Measurements from ENCODE around the gene VPS4B. TPM values are rescaled to one million over a fixed set of nuclear protein-coding genes. Genes with fewer than 3 reads are reported as not detected.

Gene VPS4B
- total and polyA plus RNA-seq, 2 of the 8 experiments (the other 6 are each of a cell fraction or from before 2014, with no cell fraction given): 7.2 to 45.3 TPM

DNA sequence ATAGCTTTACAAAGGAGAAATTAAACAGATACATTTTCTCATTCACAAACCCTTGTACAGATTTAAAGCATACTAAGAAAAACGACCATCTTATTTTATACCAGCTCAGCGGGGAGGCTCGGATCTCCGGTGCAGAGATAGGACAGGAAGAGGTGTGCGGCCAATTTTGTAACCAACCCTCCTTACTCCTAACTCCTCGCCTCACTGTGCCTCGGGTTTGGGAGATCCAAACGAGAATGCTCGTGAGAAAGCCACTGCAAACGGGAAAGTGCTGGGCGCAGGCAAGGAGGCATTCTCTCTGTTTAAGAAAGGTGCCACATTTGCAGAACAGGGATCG is 56.4 kb downstream of the VPS4B start:
- Histone ChIP-seq H3K27me3 (replicated peaks in 1 of 4; ENCODE audit: control insufficient read depth in 3 of 4, extremely low read depth in 1 of 4, insufficient read depth in 3 of 4, low read length in 3 of 4) (no peaks in the 10 kb centered on the region), H2BK20ac (ENCODE audit: low read length) (no peak overlapping the region), H3K27ac (ENCODE audit: low read depth, low read length) (no peak overlapping the region), H3K4me2 (ENCODE audit: insufficient read depth in 1 of 2, low read depth in 2 of 2, low read length in 2 of 2) (peak overlapping the region; percentile 66 to 94), H2BK15ac (ENCODE audit: low read length) (no peak overlapping the region), H3K4me3 (ENCODE audit: extremely low read depth in 1 of 4, insufficient read depth in 2 of 4, low read depth in 3 of 4, low read length in 4 of 4) (peak overlapping the region; percentile 83 to 93 (median 86)), H4K20me1 (replicated peaks in 1 of 2; ENCODE audit: control insufficient read depth in 1 of 2, insufficient read depth in 2 of 2, low read length in 2 of 2) (peaks cover 0 to 5% of the 10 kb centered on the region in 2 experiments), H3K14ac (ENCODE audit: insufficient read length) (no peak overlapping the region), H4K91ac (replicated peaks; ENCODE audit: insufficient read length, low read length) (no peak overlapping the region), H4K8ac (ENCODE audit: extremely low read depth, insufficient read depth, low read length) (no peak overlapping the region), H3K36me3 (ENCODE audit: control insufficient read depth in 2 of 4, insufficient read depth in 4 of 4, low read length in 3 of 4) (peaks cover 0 to 15% (median 7%) of the 10 kb centered on the region in 4 experiments; a peak in 5 of 8 replicates), H3K56ac (replicated peaks; ENCODE audit: insufficient read length, low read depth, low read length) (no peak overlapping the region), H3K9me3 (ENCODE audit: insufficient read depth in 2 of 2, low read depth in 1 of 2, low read length in 1 of 2) (peaks cover 5 to 8% of the 10 kb centered on the region in 2 experiments), H3K18ac (ENCODE audit: extremely low read depth, low read length) (no peak overlapping the region), H3K23me2 (ENCODE audit: low read depth, low read length) (peaks cover 4% of the 10 kb centered on the region), H2BK120ac (replicated peaks; ENCODE audit: low read depth, low read length) (no peak overlapping the region), H3K9ac (replicated peaks in 1 of 4; ENCODE audit: extremely low read depth in 1 of 4, low read depth in 3 of 4, low read length in 3 of 4) (peak overlapping the region in 3 of 4 experiments; percentile 51 to 77 (median 61); a peak in 3 of 7 replicates), H3K79me1 (ENCODE audit: low read depth, low read length) (no peaks in the 10 kb centered on the region), H2BK5ac (ENCODE audit: low read depth, low read length) (no peak overlapping the region), H3K79me2 (ENCODE audit: control insufficient read depth in 1 of 2, insufficient read depth in 2 of 2, low read length in 2 of 2) (peaks cover 0 to 28% of the 10 kb centered on the region in 2 experiments; a peak in 3 of 4 replicates), H3K4me1 (replicated peaks in 1 of 4; ENCODE audit: control insufficient read depth in 3 of 4, insufficient read depth in 4 of 4, low read length in 3 of 4) (peaks cover 0 to 2% (median 0%) of the 10 kb centered on the region in 4 experiments; a peak in 2 of 7 replicates), H3K4ac (replicated peaks; ENCODE audit: insufficient read length, low read depth, low read length) (no peak overlapping the region), H2AK5ac (ENCODE audit: low read depth, low read length) (no peak overlapping the region), H3K23ac (ENCODE audit: insufficient read length) (no peak overlapping the region), H2BK12ac (ENCODE audit: low read depth, low read length) (no peak overlapping the region), H4K5ac (ENCODE audit: insufficient read length, low read depth, low read length) (no peak overlapping the region), H2AFZ (ENCODE audit: low read length) (0 out of 2 replicates have a peak overlapping the region, but pooled peaks have one; percentile 37)
- DNase-seq (ENCODE audit: low read depth in 1 of 2, low spot score in 2 of 2) (no peak), FAIRE-seq (no peak)
- 8% methylated on average over 12 of the region's 12 CpGs; no CpG with 5 or more reads in 1 of the 2 experiments for WGBS, 2 experiments (ENCODE audit: extremely low coverage in 1 of 2, insufficient coverage in 1 of 2, insufficient read length in 1 of 2, insufficient replicate concordance in 2 of 2, low coverage in 1 of 2, low lambda C conversion rate in 2 of 2, missing lambda C conversion rate in 1 of 2)
- CTCF ChIA-PET (ENCODE audit: partially characterized antibody): interaction anchor here (0.8 to 1.8 kb wide), 7 partner anchors 11 to 145 kb away, joined by 3 to 7 read pairs (median 4); no protein-coding TSS in a partner anchor
- POLR2A ChIA-PET (ENCODE audit: partially characterized antibody): interaction anchor here (0.8 to 3.4 kb wide), 10 partner anchors 8 to 826 kb away, joined by 3 to 21 read pairs (median 3); partner anchors contain the start of gene VPS4B
- TF ChIP-seq CREB1 (IDR thresholded peaks at IDR 0.05) (no peak), KDM1A (IDR thresholded peaks at IDR 0.05; ENCODE audit: borderline replicate concordance, low read length) (no peak), TAF7 (optimal IDR thresholded peaks at IDR 0.05; ENCODE audit: borderline replicate concordance, low read depth, low read length) (no peak), RBBP5 (IDR thresholded peaks at IDR 0.05; ENCODE audit: borderline replicate concordance, low read depth, low read length) (no peak), CBX8 (IDR thresholded peaks at IDR 0.05; ENCODE audit: borderline replicate concordance, low read depth, low read length) (no peak), CBX5 (IDR thresholded peaks at IDR 0.05; ENCODE audit: low read depth, low read length) (no peak), CHD2 (IDR thresholded peaks at IDR 0.05; ENCODE audit: low read length) (no peak), RXRA (IDR thresholded peaks at IDR 0.05; ENCODE audit: insufficient read depth, low read depth, low read length) (no peak), TBP (IDR thresholded peaks at IDR 0.05; ENCODE audit: low read depth, low read length) (no peak), BACH1 (IDR thresholded peaks at IDR 0.05; ENCODE audit: low read length) (no peak), E2F6 (IDR thresholded peaks at IDR 0.05) (no peak)
- TF ChIP-seq, protein P1, sequence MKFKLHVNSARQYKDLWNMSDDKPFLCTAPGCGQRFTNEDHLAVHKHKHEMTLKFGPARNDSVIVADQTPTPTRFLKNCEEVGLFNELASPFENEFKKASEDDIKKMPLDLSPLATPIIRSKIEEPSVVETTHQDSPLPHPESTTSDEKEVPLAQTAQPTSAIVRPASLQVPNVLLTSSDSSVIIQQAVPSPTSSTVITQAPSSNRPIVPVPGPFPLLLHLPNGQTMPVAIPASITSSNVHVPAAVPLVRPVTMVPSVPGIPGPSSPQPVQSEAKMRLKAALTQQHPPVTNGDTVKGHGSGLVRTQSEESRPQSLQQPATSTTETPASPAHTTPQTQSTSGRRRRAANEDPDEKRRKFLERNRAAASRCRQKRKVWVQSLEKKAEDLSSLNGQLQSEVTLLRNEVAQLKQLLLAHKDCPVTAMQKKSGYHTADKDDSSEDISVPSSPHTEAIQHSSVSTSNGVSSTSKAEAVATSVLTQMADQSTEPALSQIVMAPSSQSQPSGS (IDR thresholded peaks at IDR 0.05; ENCODE audit: low read length): no peak

Measured in H1 (cell line).